Neural cell (in vitro differentiated cells): ENCODE measurements around the gene LRCH2. TPM values are rescaled to one million over a fixed set of nuclear protein-coding genes. Genes with fewer than 3 reads are reported as not detected.

Source experiments
- H2AFZ ChIP-seq: fragments of 200-600, 300-800 bp; sonication (generic), shearing (Covaris generic); 2 replicates; pipeline ENCODE4 v1.6.0; 2014; ENCODE audit warnings: low read depth, mild to moderate bottlenecking, antibody characterized with exemption, low read length, moderate library complexity
- H3F3A ChIP-seq: fragments of 200-600 bp; shearing (Covaris generic); 2 replicates; pipeline ENCODE4 v1.6.1; 2016; ENCODE audit warnings: mild to moderate bottlenecking, moderate library complexity, mixed read lengths, antibody characterized with exemption, low read length; ENCODE audit not compliant: insufficient read depth, poor library complexity, severe bottlenecking
- H3K27ac ChIP-seq: fragments of 200-600, 300-800 bp; sonication (generic), shearing (Covaris generic); 2 replicates; pipeline ENCODE4 v1.5.1; 2014; ENCODE audit warnings: mild to moderate bottlenecking, low read length, moderate library complexity
- H3K27me3 ChIP-seq: fragments of 300-800, 200-600 bp; sonication (generic), shearing (Covaris generic); 2 replicates; pipeline ENCODE4 v1.6.0; 2014; ENCODE audit warnings: mild to moderate bottlenecking, low read depth, low read length, moderate library complexity; ENCODE audit not compliant: insufficient read depth
- H3K36me3 ChIP-seq: fragments of 300-800, 200-600 bp; sonication (generic), shearing (Covaris generic); 2 replicates; pipeline ENCODE4 v1.5.1; 2014; ENCODE audit warnings: mild to moderate bottlenecking, antibody characterized with exemption, low read length, moderate library complexity; ENCODE audit not compliant: insufficient read depth
- H3K4me2 ChIP-seq: fragments of 300-800, 200-600 bp; sonication (generic), shearing (Covaris generic); 2 replicates; pipeline ENCODE4 v1.6.0; 2014; ENCODE audit warnings: mild to moderate bottlenecking, low read length
- H3K4me3 ChIP-seq: fragments of 300-800, 200-600 bp; sonication (generic), shearing (Covaris generic); 2 replicates; pipeline ENCODE4 v1.5.1; 2014; ENCODE audit warnings: mild to moderate bottlenecking, low read length, moderate library complexity
- H3K79me2 ChIP-seq: fragments of 200-600 bp; shearing (Covaris generic); replicated peaks from 2 replicates; pipeline ENCODE4 v1.6.0; 2014; ENCODE audit warnings: mild to moderate bottlenecking, low read length, moderate library complexity; ENCODE audit not compliant: insufficient read depth
- H3K9ac ChIP-seq: fragments of 300-800, 200-600 bp; sonication (generic), shearing (Covaris generic); 2 replicates; pipeline ENCODE4 v1.6.1; 2016; ENCODE audit warnings: mild to moderate bottlenecking, low read length, mixed read lengths
- H3K9me2 ChIP-seq: fragments of 200-600 bp; shearing (Covaris generic); 2 replicates; pipeline ENCODE4 v1.6.1; 2016; ENCODE audit warnings: mild to moderate bottlenecking, low read length, mixed read lengths; ENCODE audit not compliant: insufficient read depth
- H3K9me3 ChIP-seq: fragments of 200-600, 300-800 bp; sonication (generic), shearing (Covaris generic); 2 replicates; pipeline ENCODE4 v1.6.1; 2016; ENCODE audit warnings: mild to moderate bottlenecking, mixed run types, low read length, moderate library complexity, mixed read lengths
- H4K20me1 ChIP-seq: fragments of 200-600 bp; shearing (Covaris generic); 2 replicates; pipeline ENCODE4 v1.6.1; 2016; ENCODE audit warnings: mild to moderate bottlenecking, mixed run types; ENCODE audit not compliant: insufficient read depth
- CTCF ChIP-seq: fragments of 450-650 bp; IDR thresholded peaks from 2 replicates; pipeline ENCODE4 v1.5.1; 2014; ENCODE audit warnings: antibody characterized with exemption, mild to moderate bottlenecking, moderate library complexity; ENCODE audit not compliant: poor library complexity, severe bottlenecking
- EP300 ChIP-seq: fragments of 450-650 bp; conservative IDR thresholded peaks from 2 replicates; pipeline ENCODE4 v1.6.1; 2014; ENCODE audit warnings: antibody characterized with exemption, mild to moderate bottlenecking, moderate library complexity; ENCODE audit not compliant: poor library complexity, severe bottlenecking
- EZH2 ChIP-seq: fragments of 200-600, 300-800 bp; shearing (Covaris generic), sonication (generic); IDR thresholded peaks from 2 replicates; pipeline ENCODE4 v1.6.1; 2014; ENCODE audit warnings: antibody characterized with exemption, low read length, borderline replicate concordance, mild to moderate bottlenecking; ENCODE audit not compliant: insufficient read depth, poor library complexity, severe bottlenecking
- MXI1 ChIP-seq: fragments of 450-650 bp; conservative IDR thresholded peaks from 2 replicates; pipeline ENCODE4 v1.6.1; 2014; ENCODE audit warnings: antibody characterized with exemption, mild to moderate bottlenecking; ENCODE audit not compliant: poor library complexity, severe bottlenecking
- POLR2AphosphoS5 ChIP-seq: IDR thresholded peaks from 2 replicates; pipeline ENCODE4 v1.6.1; 2012
- RAD21 ChIP-seq: fragments of 450-650 bp; conservative IDR thresholded peaks from 2 replicates; pipeline ENCODE4 v1.6.1; 2014; ENCODE audit warnings: antibody characterized with exemption, mild to moderate bottlenecking, moderate library complexity
- SMC3 ChIP-seq: fragments of 450-650 bp; conservative IDR thresholded peaks from 2 replicates; pipeline ENCODE4 v1.6.1; 2014; ENCODE audit warnings: antibody characterized with exemption, mild to moderate bottlenecking, moderate library complexity; ENCODE audit not compliant: poor library complexity
- TAF1 ChIP-seq: IDR thresholded peaks from 2 replicates; pipeline ENCODE4 v1.6.1; 2012; ENCODE audit warnings: low read depth
- polyA plus RNA-seq: library from polyadenylated mRNA; depleted of rRNA; stranded (reverse); fragments of >200 nt; gene quantifications from 2 replicates; pipeline ENCODE4 v1.2.3, GENCODE V29; 2014
- TF ChIP-seq, protein P1 (sequence below): IDR thresholded peaks from 2 replicates; pipeline ENCODE4 v1.6.1; 2012; ENCODE audit warnings: borderline replicate concordance

The LRCH2 gene
- polyA plus RNA-seq, 1 donor from 2014 or later: 46.6 TPM

GRCh38 chrX:115093191-115093590 lies 140.7 kb downstream of the LRCH2 start:
- no peaks in the 10 kb centered on the region for H3K27me3 ChIP-seq
- no peaks in the 10 kb centered on the region for H3K9me2 ChIP-seq
- H3K4me3 ChIP-seq: no peak overlapping the region
- H3F3A ChIP-seq: no peaks in the 10 kb centered on the region
- TF ChIP-seq, protein P1, sequence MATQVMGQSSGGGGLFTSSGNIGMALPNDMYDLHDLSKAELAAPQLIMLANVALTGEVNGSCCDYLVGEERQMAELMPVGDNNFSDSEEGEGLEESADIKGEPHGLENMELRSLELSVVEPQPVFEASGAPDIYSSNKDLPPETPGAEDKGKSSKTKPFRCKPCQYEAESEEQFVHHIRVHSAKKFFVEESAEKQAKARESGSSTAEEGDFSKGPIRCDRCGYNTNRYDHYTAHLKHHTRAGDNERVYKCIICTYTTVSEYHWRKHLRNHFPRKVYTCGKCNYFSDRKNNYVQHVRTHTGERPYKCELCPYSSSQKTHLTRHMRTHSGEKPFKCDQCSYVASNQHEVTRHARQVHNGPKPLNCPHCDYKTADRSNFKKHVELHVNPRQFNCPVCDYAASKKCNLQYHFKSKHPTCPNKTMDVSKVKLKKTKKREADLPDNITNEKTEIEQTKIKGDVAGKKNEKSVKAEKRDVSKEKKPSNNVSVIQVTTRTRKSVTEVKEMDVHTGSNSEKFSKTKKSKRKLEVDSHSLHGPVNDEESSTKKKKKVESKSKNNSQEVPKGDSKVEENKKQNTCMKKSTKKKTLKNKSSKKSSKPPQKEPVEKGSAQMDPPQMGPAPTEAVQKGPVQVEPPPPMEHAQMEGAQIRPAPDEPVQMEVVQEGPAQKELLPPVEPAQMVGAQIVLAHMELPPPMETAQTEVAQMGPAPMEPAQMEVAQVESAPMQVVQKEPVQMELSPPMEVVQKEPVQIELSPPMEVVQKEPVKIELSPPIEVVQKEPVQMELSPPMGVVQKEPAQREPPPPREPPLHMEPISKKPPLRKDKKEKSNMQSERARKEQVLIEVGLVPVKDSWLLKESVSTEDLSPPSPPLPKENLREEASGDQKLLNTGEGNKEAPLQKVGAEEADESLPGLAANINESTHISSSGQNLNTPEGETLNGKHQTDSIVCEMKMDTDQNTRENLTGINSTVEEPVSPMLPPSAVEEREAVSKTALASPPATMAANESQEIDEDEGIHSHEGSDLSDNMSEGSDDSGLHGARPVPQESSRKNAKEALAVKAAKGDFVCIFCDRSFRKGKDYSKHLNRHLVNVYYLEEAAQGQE: no peak
- TF ChIP-seq EP300 (no peak), SMC3 (no peak), TAF1 (no peak), MXI1 (no peak), RAD21 (no peak), CTCF (no peak), POLR2AphosphoS5 (no peak), EZH2 (no peak)
- H3K4me2 ChIP-seq: no peak overlapping the region
- H4K20me1 ChIP-seq: no peaks in the 10 kb centered on the region
- H3K9ac ChIP-seq: no peak overlapping the region
- no peaks in the 10 kb centered on the region for H3K9me3 ChIP-seq
- H2AFZ ChIP-seq: no peak overlapping the region
- no peak overlapping the region for H3K27ac ChIP-seq
- H3K79me2 ChIP-seq: no peaks in the 10 kb centered on the region
- H3K36me3 ChIP-seq: no peaks in the 10 kb centered on the region

DNA sequence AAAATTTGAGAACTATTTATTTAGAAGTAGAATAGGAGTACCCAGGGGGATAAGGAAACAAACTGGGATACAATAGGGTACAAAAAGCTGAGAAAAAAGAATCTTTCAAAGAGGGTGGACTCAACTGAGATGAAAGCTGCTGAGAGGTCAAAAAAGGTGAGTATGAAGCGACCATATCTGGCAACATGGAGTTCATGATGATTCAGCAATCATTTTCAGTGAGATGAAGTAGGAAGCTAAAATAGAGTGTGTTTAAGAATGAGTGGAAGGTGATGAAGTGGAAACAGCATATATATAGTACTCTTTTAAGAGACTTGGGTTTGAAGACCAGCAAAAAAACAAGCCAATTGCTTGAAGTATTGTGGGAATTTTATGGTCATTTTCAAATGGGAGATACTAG lies 144.5 kb downstream of the LRCH2 start:
- Histone ChIP-seq H3K36me3 (no peaks in the 10 kb centered on the region), H3K9me3 (no peaks in the 10 kb centered on the region), H3F3A (no peaks in the 10 kb centered on the region), H4K20me1 (no peaks in the 10 kb centered on the region), H3K27ac (no peak overlapping the region), H3K79me2 (no peaks in the 10 kb centered on the region), H3K27me3 (no peaks in the 10 kb centered on the region), H2AFZ (no peak overlapping the region), H3K9ac (no peak overlapping the region), H3K4me3 (no peak overlapping the region), H3K4me2 (no peak overlapping the region), H3K9me2 (no peaks in the 10 kb centered on the region)
- TF ChIP-seq, protein P1: no peak
- no peak for TF ChIP-seq RAD21
- no peak for TF ChIP-seq CTCF
- no peak for TF ChIP-seq EP300
- no peak for TF ChIP-seq SMC3
- TF ChIP-seq EZH2: no peak
- no peak for TF ChIP-seq POLR2AphosphoS5
- no peak for TF ChIP-seq TAF1
- TF ChIP-seq MXI1: no peak
